HG02852 (cell line): ENCODE results near the gene CELA2A.
"Not testable (repeated sequence)": the region's sequence is repeated elsewhere in the genome, so short reads cannot be mapped to it uniquely, and the experiment has no call there.

Experiments
- ATAC-seq: cut with Tn5 transposase; IDR thresholded peaks from one replicate; pipeline ENCODE4 v1.9.1; 2021; ENCODE audit warnings: mild to moderate bottlenecking, moderate library complexity; ENCODE audit not compliant: unreplicated experiment

Gene CELA2A

GRCh38 chr1:15424981-15425380, 31.6 kb upstream of the CELA2A start:
- no peak for ATAC-seq

DNA sequence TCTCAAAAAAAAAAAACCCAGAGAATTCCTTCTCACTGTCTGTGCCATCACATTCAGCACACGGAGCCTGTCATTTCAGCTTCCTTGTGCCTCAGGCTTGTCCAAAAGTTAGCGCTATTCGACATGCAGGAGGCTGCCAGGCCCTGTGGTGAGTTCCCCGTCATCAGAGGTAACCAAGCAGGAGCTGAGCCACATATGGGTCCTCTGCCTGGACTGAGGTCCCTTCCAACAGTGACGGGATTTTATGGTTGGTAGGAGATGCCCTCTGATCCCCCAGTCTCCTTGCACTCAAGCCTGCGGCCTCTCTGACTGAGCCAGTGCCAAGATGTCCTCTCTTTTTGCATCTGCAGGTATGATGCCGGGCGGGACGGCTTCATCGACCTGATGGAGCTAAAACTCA, 31.0 kb upstream of the CELA2A start:
- ATAC-seq, result no peak

- no peak for ATAC-seq
Observed at GRCh38 chr1:15425958-15426357, 30.6 kb upstream of the CELA2A start.

DNA sequence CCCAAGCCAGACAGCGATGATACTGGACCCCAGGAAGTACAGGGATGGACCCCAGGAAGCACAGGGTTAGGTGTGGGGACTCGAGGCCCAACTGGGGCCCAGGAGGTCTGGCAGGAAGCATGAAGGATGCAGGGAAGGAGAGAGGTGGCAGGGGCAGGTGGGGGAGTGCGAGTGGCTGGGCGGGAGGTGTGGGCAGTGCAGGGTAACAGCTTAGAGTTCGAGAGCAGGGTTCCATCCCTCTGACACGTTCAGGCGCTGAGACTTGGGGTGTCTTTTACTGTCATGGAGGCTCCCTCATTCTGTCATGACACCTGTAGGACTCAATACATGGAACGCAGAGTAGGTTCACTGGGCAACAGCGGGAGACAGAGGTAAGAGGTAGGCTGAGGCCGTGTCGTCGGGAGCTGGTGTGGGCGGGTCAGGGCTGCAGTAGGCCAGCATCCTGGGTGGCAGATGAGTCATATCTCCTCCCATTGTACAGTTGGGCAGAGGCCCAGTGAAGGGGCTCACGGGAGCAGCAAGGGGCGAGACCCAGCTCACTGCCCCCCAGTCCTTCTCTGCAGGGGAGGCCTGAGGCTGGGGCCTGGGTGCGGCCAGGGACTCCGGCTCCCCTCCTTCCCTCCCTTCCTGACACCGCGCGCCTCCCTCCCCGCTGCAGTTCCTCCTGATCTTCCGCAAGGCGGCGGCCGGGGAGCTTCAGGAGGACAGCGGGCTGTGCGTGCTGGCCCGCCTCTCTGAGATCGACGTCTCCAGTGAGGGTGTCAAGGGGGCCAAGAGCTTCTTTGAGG, 29.8 kb upstream of the CELA2A start:
- ATAC-seq, result no peak

GRCh38 chr1:15427280-15427666, 29.3 kb upstream of the CELA2A start:
- no peak for ATAC-seq

- not testable (repeated sequence) for ATAC-seq
Observed at GRCh38 chr1:15428252-15428651, 28.3 kb upstream of the CELA2A start.

- ATAC-seq, result no peak
Observed at GRCh38 chr1:15428815-15429435, 27.6 kb upstream of the CELA2A start.

GRCh38 chr1:15429701-15430149, 26.8 kb upstream of the CELA2A start:
- no peak for ATAC-seq

GRCh38 chr1:15430787-15431570, 25.6 kb upstream of the CELA2A start:
- ATAC-seq, result peak; percentile 51

DNA sequence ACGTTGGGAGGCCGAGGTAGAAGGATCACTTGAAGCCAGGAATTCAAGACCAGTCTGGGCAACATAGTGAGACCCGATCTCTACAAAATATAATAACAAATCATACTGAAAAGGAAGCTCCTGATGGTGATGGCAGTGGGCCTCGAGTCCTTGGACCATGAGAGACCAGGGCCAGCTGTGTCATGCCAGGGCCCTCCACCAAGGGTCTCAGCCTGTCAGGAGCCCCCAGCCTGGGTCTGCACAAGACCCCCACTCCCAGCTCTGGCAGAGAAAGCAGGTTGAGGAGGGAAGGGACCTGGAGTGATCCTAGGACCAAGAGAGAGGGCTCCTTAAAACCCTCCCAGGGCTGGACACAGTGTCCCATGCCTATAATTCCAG, 25.0 kb upstream of the CELA2A start:
- ATAC-seq, result no peak

- no peak for ATAC-seq
Observed at GRCh38 chr1:15432324-15432723, 24.2 kb upstream of the CELA2A start.

DNA sequence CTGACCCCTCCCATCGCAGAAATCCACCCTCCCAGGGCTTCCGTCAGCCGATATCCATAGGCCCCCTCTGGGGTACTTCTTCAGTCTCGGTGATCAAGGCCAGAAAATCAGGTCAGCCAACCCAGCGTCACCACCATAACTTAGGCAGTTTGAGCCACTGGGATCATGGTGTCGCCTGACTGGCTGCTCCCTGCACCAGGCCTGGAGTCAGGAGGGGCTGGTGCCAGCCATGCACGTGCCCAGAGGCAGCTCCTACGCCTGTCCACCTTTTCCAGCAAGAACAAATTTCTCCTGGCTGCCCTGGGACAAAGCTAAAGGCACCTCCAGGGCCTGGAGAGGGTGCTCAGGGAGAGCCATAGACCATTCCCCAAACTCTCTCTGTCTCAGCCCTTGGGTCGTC, 23.1 kb upstream of the CELA2A start:
- ATAC-seq, result no peak

DNA sequence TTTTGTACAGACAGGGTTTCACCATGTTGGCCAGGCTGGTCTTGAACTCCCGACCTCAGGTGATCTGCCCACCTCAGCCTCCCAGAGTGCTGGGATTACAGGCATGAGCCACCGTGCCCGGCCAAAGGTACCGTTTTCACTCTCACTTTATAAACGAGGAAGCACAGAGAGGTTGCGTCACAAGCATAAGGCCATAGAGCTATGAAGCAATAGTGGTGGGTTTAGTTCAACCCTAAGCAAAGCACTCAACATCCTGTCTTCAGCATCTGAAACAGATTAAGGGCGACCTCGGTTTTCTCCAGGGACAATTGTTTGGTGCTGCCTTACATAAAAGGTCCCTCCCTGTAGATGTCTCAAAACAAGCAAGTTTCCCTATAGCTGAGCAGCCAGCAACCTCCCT, 21.8 kb upstream of the CELA2A start:
- not testable (repeated sequence) for ATAC-seq

- ATAC-seq, result no peak
Observed at GRCh38 chr1:15435239-15436077, 21.1 kb upstream of the CELA2A start.

- no peak for ATAC-seq
Observed at GRCh38 chr1:15436881-15437442, 19.6 kb upstream of the CELA2A start.

GRCh38 chr1:15439325-15439724, 17.2 kb upstream of the CELA2A start:
- no peak for ATAC-seq

DNA sequence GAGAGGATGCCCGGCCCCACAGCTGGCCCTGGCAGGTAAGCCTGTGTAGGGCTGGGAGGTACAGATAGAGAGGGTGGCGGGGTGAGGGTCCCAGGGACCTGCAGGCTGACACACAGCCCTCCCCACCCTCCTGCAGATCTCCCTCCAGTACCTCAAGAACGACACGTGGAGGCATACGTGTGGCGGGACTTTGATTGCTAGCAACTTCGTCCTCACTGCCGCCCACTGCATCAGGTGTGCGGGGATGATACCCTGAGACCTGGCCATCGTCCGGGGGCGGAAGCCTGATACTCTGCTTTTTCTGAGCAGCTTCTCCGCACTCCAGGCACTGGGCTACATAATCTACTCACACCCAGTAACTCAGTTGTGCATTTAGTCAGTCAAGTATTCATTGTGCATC, 16.2 kb upstream of the CELA2A start:
- ATAC-seq, result no peak

- no peak for ATAC-seq
Observed at GRCh38 chr1:15441247-15441646, 15.3 kb upstream of the CELA2A start.

DNA sequence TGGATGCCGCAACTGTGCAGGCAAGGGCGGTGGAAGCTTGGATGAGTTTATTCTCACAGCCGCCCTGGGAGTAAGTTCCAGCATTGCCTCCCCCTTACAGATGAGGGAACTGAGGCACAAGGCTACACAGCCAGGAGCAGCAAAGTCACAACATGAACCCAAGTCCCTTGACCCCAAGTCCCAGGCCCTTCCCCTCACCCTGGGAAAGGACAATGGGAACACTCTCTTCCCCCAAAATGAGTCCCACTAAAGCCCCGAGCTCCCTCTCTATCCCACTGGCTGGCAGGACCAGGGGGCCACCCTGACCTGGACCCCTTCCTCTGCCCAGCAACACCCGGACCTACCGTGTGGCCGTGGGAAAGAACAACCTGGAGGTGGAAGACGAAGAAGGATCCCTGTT, 14.4 kb upstream of the CELA2A start:
- ATAC-seq, result no peak

- ATAC-seq, result no peak
Observed at GRCh38 chr1:15442759-15443158, 13.8 kb upstream of the CELA2A start.

DNA sequence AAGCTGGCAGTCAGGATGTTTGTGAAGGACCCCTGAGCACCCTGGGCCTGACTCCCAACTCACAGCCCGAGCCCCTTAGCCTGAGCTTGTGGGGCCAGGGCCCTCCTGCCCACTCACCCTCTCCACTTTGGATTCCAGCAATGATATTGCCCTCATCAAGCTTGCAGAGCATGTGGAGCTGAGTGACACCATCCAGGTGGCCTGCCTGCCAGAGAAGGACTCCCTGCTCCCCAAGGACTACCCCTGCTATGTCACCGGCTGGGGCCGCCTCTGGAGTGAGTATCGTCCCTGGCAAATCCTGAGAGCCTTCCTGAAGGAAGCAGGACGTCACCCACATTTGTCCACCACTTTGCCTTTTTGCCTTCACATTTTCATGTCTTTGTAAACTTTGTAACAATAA, 13.3 kb upstream of the CELA2A start:
- ATAC-seq, result no peak
